ENCODE data around the gene LYPD5. TPM values are rescaled to one million over a fixed set of nuclear protein-coding genes. Genes with fewer than 3 reads are reported as not detected.

Gene LYPD5
- total and polyA plus RNA-seq, 2 of the 8 experiments (the other 6 are each of a cell fraction or from before 2014, with no cell fraction given), result 0.74 to 4.3 TPM

DNA sequence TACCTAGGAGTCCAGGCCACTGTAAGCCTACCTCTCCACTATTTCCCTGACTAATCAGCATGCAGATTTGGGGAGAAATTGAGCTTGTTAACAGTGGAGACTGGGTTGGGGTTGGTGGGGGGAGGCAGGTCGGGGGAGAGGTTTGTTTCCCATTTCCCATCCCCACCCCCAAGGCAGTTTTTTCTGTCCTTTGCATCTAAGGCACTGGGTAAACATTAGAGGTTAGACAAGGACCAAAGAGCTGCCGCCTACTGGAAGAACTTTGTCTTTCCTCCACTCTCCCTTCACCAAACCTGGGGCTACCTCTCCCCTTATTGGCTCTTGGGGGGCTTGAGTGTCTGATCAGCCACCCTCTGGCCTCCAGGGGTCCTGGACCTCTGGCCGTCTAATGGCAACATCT, 22.4 kb downstream of the LYPD5 start (continued):
- TF ChIP-seq KDM4A (IDR thresholded peaks at IDR 0.05; ENCODE audit: low read depth, low read length, severe bottlenecking), result no peak
- no peak for TF ChIP-seq POLR2A (IDR thresholded peaks at IDR 0.05; ENCODE audit: control extremely low read depth in 1 of 2, low read depth in 2 of 2, low read length in 2 of 2)
- no peak for TF ChIP-seq SRF (IDR thresholded peaks at IDR 0.05; ENCODE audit: low read depth, low read length)
- TF ChIP-seq MAFK (IDR thresholded peaks at IDR 0.05; ENCODE audit: low read depth, low read length), result no peak
- TF ChIP-seq, protein P1, sequence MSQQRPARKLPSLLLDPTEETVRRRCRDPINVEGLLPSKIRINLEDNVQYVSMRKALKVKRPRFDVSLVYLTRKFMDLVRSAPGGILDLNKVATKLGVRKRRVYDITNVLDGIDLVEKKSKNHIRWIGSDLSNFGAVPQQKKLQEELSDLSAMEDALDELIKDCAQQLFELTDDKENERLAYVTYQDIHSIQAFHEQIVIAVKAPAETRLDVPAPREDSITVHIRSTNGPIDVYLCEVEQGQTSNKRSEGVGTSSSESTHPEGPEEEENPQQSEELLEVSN (IDR thresholded peaks at IDR 0.05), result no peak
- TF ChIP-seq NANOG (IDR thresholded peaks at IDR 0.05; ENCODE audit: insufficient read depth, low read depth, low read length, poor library complexity, severe bottlenecking), result no peak
- TF ChIP-seq TAF1 (IDR thresholded peaks at IDR 0.05; ENCODE audit: low read depth, low read length), result no peak
